Activated T-helper 2 cell treated with anti-CD3 and anti-CD28 coated beads, Interferon-gamma antibody, Interleukin-2, Interleukin-4, amounts not matched to agents 10 μg/mL and 5 μg/mL and 100 μg/mL, durations not matched to agents 14 hours and 24 hours and 36 hours (primary cell): Measurements from ENCODE around the gene RTN4. TPM values are rescaled to one million over a fixed set of nuclear protein-coding genes. Genes with fewer than 3 reads are reported as not detected.
"Not testable (repeated sequence)": the region's sequence is repeated elsewhere in the genome, so short reads cannot be mapped to it uniquely, and the experiment has no call there.

Experiments
- DNase-seq: peaks from one replicate; pipeline ENCODE4 v3.0.0; 2021; ENCODE audit warnings: low spot score
- H3K27ac Mint-ChIP-seq: one replicate; pipeline ENCODE4 v1.8.0; 2021; ENCODE audit warnings: mixed read lengths
- H3K27me3 Mint-ChIP-seq: one replicate; pipeline ENCODE4 v1.8.0; 2021; ENCODE audit warnings: low read depth, mixed read lengths
- H3K36me3 Mint-ChIP-seq: one replicate; pipeline ENCODE4 v1.8.0; 2021; ENCODE audit warnings: low read depth, mixed read lengths
- H3K4me1 Mint-ChIP-seq: one replicate; pipeline ENCODE4 v1.8.0; 2021; ENCODE audit warnings: low read depth, mixed read lengths
- H3K4me3 Mint-ChIP-seq: one replicate; pipeline ENCODE4 v1.8.0; 2021; ENCODE audit warnings: low read depth, mild to moderate bottlenecking, moderate library complexity, mixed read lengths
- H3K9me3 Mint-ChIP-seq: one replicate; pipeline ENCODE4 v1.8.0; 2021; ENCODE audit warnings: mixed read lengths
- intact Hi-C: fragments of 100-400 bp; cut with micrococcal nuclease; formaldehyde crosslinking; loops from one replicate; pipeline ENCODE4 v1.15.1; 2023
- total RNA-seq: library from RNA; stranded (reverse); gene quantifications from 2 replicates; pipeline ENCODE4 v1.2.3, GENCODE V29; 2022

Gene RTN4, protein sequence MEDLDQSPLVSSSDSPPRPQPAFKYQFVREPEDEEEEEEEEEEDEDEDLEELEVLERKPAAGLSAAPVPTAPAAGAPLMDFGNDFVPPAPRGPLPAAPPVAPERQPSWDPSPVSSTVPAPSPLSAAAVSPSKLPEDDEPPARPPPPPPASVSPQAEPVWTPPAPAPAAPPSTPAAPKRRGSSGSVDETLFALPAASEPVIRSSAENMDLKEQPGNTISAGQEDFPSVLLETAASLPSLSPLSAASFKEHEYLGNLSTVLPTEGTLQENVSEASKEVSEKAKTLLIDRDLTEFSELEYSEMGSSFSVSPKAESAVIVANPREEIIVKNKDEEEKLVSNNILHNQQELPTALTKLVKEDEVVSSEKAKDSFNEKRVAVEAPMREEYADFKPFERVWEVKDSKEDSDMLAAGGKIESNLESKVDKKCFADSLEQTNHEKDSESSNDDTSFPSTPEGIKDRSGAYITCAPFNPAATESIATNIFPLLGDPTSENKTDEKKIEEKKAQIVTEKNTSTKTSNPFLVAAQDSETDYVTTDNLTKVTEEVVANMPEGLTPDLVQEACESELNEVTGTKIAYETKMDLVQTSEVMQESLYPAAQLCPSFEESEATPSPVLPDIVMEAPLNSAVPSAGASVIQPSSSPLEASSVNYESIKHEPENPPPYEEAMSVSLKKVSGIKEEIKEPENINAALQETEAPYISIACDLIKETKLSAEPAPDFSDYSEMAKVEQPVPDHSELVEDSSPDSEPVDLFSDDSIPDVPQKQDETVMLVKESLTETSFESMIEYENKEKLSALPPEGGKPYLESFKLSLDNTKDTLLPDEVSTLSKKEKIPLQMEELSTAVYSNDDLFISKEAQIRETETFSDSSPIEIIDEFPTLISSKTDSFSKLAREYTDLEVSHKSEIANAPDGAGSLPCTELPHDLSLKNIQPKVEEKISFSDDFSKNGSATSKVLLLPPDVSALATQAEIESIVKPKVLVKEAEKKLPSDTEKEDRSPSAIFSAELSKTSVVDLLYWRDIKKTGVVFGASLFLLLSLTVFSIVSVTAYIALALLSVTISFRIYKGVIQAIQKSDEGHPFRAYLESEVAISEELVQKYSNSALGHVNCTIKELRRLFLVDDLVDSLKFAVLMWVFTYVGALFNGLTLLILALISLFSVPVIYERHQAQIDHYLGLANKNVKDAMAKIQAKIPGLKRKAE
- total RNA-seq = 91.2 and 93.3 TPM in 2 replicates

GRCh38 chr2:55050100-55050994 lies at the start of gene RTN4:
TSS of gene RTN4 (minus strand) at chr2:55050451. CDS start at chr2:55050300, 151 bp downstream.
- Mint-ChIP-seq H3K9me3 (no peaks in the 10 kb centered on the region), H3K36me3 (peaks cover 26% of the 10 kb centered on the region), H3K4me3 (peak within 1 kb of the TSS; percentile 99), H3K4me1 (peaks cover 62% of the 10 kb centered on the region), H3K27ac (peak within 1 kb of the TSS; percentile 99), H3K27me3 (no peaks in the 10 kb centered on the region)
- DNase-seq = peak; percentile 99
- intact Hi-C loops = loop anchor here (1.0 to 5.0 kb wide), 4 partner anchors 182 to 490 kb away; partner anchors contain the start of genes CCDC88A, CLHC1, EML6 and RPS27A

GRCh38 chr2:55099493-55099877 lies 49.2 kb upstream of the RTN4 start:
- H3K27ac Mint-ChIP-seq = no peak overlapping the region
- intact Hi-C loops = no loop called here
- no peaks in the 10 kb centered on the region for H3K9me3 Mint-ChIP-seq
- H3K4me3 Mint-ChIP-seq = no peak overlapping the region
- no peaks in the 10 kb centered on the region for H3K27me3 Mint-ChIP-seq
- H3K36me3 Mint-ChIP-seq = no peaks in the 10 kb centered on the region
- peaks cover 8% of the 10 kb centered on the region for H3K4me1 Mint-ChIP-seq
- no peak for DNase-seq

DNA sequence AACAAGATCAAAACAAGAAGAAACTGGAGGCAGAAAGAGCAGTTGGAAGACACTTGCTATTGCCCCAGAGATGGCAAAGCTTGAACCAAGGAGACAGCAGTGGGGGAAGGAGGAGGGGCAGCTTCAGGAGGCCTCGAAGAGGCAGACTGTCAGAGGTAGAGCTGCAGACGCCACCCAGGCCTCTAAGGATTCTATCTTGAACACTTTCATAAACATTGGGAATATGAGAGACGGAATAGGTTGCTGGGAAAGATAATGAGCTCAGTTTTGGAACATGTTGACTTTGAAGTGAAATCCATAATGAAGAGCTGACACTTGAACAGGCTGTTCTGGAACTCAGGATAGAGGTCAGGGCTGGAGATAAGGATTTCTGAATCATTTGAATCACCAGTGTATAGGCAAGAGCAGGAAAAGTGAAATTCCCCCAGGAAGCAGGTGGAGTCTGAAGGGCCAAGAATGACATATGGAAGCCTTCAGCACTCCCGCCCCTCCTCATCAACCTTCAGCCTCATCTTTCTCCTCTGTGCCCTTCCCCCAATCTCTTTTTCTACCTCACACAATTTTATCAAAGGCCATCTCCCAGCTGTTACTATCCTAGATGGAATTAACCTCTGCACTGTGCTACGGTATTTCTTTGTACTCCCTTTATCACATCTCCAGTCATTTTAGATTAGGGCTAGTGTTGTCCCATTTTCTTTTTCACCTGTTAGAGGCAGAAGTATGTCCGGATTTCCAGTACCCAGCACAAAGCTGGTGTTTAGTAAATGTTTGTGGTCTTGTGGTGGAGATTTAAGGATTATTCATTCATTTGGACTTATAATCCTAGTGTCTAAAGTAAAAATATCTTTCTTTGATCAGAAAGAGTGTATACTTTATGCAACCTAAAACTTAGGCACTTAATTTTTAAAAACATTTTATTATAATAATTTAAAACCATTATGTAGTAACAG lies 47.5 kb upstream of the RTN4 start:
- peaks cover 8% of the 10 kb centered on the region for H3K4me1 Mint-ChIP-seq
- no peaks in the 10 kb centered on the region for H3K9me3 Mint-ChIP-seq
- H3K36me3 Mint-ChIP-seq = no peaks in the 10 kb centered on the region

GRCh38 chr2:55097082-55097460 lies 46.8 kb upstream of the RTN4 start:
- Mint-ChIP-seq H3K27ac (no peak overlapping the region), H3K27me3 (no peaks in the 10 kb centered on the region), H3K4me3 (no peak overlapping the region), H3K9me3 (no peaks in the 10 kb centered on the region), H3K4me1 (peaks cover 8% of the 10 kb centered on the region), H3K36me3 (no peaks in the 10 kb centered on the region)
- DNase-seq = no peak
- intact Hi-C loops = no loop called here

More for the DNA sequence above, 47.5 kb upstream of the RTN4 start:
- intact Hi-C loops = no loop called here
- DNase-seq = no peak
- H3K27me3 Mint-ChIP-seq = no peaks in the 10 kb centered on the region
- no peak overlapping the region for H3K4me3 Mint-ChIP-seq
- H3K27ac Mint-ChIP-seq = no peak overlapping the region

GRCh38 chr2:55096586-55096985 lies 46.3 kb upstream of the RTN4 start:
- H3K9me3 Mint-ChIP-seq = no peaks in the 10 kb centered on the region
- H3K27me3 Mint-ChIP-seq = no peaks in the 10 kb centered on the region
- H3K27ac Mint-ChIP-seq = no peak overlapping the region
- H3K4me1 Mint-ChIP-seq = peaks cover 8% of the 10 kb centered on the region
- intact Hi-C loops = no loop called here
- no peak overlapping the region for H3K4me3 Mint-ChIP-seq
- DNase-seq = no peak
- H3K36me3 Mint-ChIP-seq = no peaks in the 10 kb centered on the region

DNA sequence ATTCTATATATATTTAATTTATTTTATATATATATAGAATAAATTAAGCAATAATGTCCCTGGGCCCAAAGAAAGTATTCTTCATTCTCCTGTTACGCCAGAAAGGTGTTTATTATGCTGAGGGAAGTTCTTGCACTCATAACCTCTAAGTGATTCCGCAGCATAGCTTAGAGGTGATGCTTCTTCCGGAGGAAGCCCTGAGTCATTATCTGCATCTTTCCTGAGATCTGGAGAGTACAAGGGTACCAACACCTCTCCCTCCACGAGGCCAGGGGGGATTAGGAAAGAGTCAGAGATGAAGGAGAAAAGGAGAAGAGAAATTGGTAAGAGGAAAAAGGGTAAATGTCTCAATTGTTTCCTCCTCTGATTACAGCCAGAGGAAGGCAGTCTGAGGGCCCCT lies 43.1 kb upstream of the RTN4 start:
- Mint-ChIP-seq H3K4me1 (no peaks in the 10 kb centered on the region), H3K27me3 (no peaks in the 10 kb centered on the region)
- intact Hi-C loops = no loop called here

GRCh38 chr2:55092439-55092838 lies 42.2 kb upstream of the RTN4 start:
- intact Hi-C loops = no loop called here
- no peaks in the 10 kb centered on the region for H3K36me3 Mint-ChIP-seq
- no peak overlapping the region for H3K27ac Mint-ChIP-seq
- no peaks in the 10 kb centered on the region for H3K4me1 Mint-ChIP-seq
- no peak overlapping the region for H3K4me3 Mint-ChIP-seq
- H3K27me3 Mint-ChIP-seq = no peaks in the 10 kb centered on the region
- DNase-seq = no peak
- no peaks in the 10 kb centered on the region for H3K9me3 Mint-ChIP-seq

More for the DNA sequence above, 43.1 kb upstream of the RTN4 start:
- no peak overlapping the region for H3K27ac Mint-ChIP-seq
- no peak overlapping the region for H3K4me3 Mint-ChIP-seq
- DNase-seq = no peak
- H3K9me3 Mint-ChIP-seq = no peaks in the 10 kb centered on the region
- H3K36me3 Mint-ChIP-seq = no peaks in the 10 kb centered on the region

DNA sequence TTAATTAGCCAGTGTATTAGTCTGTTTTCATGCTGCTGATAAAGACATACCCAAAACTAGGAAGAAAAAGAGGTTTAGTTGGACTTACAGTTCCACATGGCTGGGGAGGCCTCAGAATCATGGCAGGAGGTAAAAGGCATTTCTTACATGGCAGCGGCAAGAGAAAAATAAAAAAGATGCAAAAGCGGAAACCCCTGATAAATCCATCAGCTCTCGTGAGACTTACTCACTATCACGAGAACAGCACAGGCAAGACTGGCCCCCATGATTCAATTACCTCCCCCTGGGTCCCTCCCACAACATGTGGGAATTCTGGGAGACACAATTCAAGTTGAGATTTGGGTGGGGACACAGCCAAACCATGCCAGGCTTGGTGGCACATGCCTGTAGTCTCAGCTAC lies 41.4 kb upstream of the RTN4 start:
- H3K9me3 Mint-ChIP-seq, DNase-seq, H3K27ac Mint-ChIP-seq, intact Hi-C loops, H3K4me1 Mint-ChIP-seq, H3K36me3 Mint-ChIP-seq, H3K27me3 Mint-ChIP-seq, H3K4me3 Mint-ChIP-seq: not testable (repeated sequence)

GRCh38 chr2:55090702-55091101 lies 40.5 kb upstream of the RTN4 start:
- intact Hi-C loops = no loop called here
- no peaks in the 10 kb centered on the region for H3K4me1 Mint-ChIP-seq
- H3K4me3 Mint-ChIP-seq = no peak overlapping the region
- no peaks in the 10 kb centered on the region for H3K9me3 Mint-ChIP-seq
- H3K36me3 Mint-ChIP-seq = no peaks in the 10 kb centered on the region
- no peaks in the 10 kb centered on the region for H3K27me3 Mint-ChIP-seq
- no peak for DNase-seq
- H3K27ac Mint-ChIP-seq = no peak overlapping the region

DNA sequence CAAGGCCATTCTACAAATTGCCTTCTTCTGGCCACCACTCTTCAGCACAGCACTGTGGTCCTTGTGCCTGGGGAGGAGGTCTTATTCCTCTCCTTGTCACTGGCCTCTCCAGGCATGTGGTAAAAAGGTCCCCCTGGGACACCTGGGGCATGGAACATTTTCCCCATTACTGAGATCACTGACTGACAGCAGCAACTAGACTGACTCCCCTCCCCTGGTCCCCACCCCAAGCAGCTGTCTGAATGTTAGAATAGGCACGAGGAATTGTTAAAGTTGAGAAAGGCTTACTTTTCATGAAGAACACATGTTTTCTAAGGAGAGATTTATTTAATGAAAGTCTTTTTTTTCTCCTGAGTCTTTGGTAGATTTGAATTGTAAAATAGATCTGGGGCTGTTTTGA lies 39.5 kb upstream of the RTN4 start:
- Mint-ChIP-seq H3K36me3 (no peaks in the 10 kb centered on the region), H3K4me1 (no peaks in the 10 kb centered on the region), H3K27me3 (no peaks in the 10 kb centered on the region), H3K4me3 (no peak overlapping the region), H3K27ac (no peak overlapping the region), H3K9me3 (no peaks in the 10 kb centered on the region)
- intact Hi-C loops = no loop called here
- DNase-seq = no peak

DNA sequence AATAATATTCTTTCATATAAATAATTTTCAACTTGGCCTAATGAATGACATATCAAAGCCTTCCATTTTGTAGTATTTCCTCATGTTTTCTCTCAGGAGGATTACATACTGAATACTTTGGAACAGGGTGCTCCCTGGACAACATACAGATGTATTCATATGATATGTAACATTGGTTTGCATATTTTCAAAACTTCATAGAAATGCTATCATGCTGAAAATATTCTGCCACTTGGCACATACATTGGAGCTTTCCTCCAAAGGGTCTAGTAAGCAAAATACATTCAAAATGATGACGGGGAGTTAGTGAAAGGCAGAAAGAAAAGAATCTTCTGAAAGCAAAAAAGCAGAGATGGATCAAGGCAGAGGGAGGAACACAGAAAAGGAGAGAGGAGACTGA lies 38.1 kb upstream of the RTN4 start:
- Mint-ChIP-seq H3K4me1 (no peaks in the 10 kb centered on the region), H3K4me3 (no peak overlapping the region), H3K36me3 (no peaks in the 10 kb centered on the region), H3K9me3 (no peaks in the 10 kb centered on the region), H3K27ac (no peak overlapping the region), H3K27me3 (no peaks in the 10 kb centered on the region)
- DNase-seq = no peak
- intact Hi-C loops = no loop called here
